Activated CD4-positive, alpha-beta T cell treated with anti-CD3 and anti-CD28 coated beads, Interleukin-2, Interleukin-6, amounts not matched to agents 100 ng/mL and 50 ng/mL, durations not matched to agents 16 hours and 8 hours (primary cell): Measurements from ENCODE around the gene BCDIN3D.

ENCODE experiments used
- DNase-seq: peaks from one replicate; pipeline ENCODE4 v3.0.0-alpha.2; 2020

Gene BCDIN3D

GRCh38 chr12:49794811-49795653, 47.9 kb downstream of the BCDIN3D start:
- no peak for DNase-seq

- no peak for DNase-seq
These were observed 48.9 kb downstream of the BCDIN3D start for GRCh38 chr12:49794021-49794420.

- DNase-seq, result no peak
These were observed 49.3 kb downstream of the BCDIN3D start for GRCh38 chr12:49793620-49794019.

- DNase-seq, result no peak
These were observed 49.8 kb downstream of the BCDIN3D start for GRCh38 chr12:49792976-49793580.

GRCh38 chr12:49792181-49792970, 50.5 kb downstream of the BCDIN3D start:
- no peak for DNase-seq

GRCh38 chr12:49791700-49792099, 51.2 kb downstream of the BCDIN3D start:
- no peak for DNase-seq

- no peak for DNase-seq
These were observed 52.0 kb downstream of the BCDIN3D start for GRCh38 chr12:49790741-49791555.

- no peak for DNase-seq
These were observed 52.9 kb downstream of the BCDIN3D start for GRCh38 chr12:49789992-49790391.

GRCh38 chr12:49787672-49788071, 55.2 kb downstream of the BCDIN3D start:
- DNase-seq, result no peak
